Activated CD4-positive, alpha-beta T cell treated with anti-CD3 and anti-CD28 coated beads, Interleukin-2, Interleukin-4, amounts not matched to agents 100 ng/mL and 50 ng/mL, durations not matched to agents 16 hours and 8 hours (primary cell): Measurements from ENCODE around the gene NELL2.
"Not testable (repeated sequence)": the region's sequence is repeated elsewhere in the genome, so short reads cannot be mapped to it uniquely, and the experiment has no call there.

Experiments used
- DNase-seq: peaks from one replicate; pipeline ENCODE4 v3.0.0-alpha.2; 2020; ENCODE audit warnings: low spot score

NELL2 gene

GRCh38 chr12:44694017-44694416, 182.1 kb downstream of the NELL2 start:
- DNase-seq, result no peak

- no peak for DNase-seq
These were observed 186.5 kb downstream of the NELL2 start for GRCh38 chr12:44689587-44689986.

DNA sequence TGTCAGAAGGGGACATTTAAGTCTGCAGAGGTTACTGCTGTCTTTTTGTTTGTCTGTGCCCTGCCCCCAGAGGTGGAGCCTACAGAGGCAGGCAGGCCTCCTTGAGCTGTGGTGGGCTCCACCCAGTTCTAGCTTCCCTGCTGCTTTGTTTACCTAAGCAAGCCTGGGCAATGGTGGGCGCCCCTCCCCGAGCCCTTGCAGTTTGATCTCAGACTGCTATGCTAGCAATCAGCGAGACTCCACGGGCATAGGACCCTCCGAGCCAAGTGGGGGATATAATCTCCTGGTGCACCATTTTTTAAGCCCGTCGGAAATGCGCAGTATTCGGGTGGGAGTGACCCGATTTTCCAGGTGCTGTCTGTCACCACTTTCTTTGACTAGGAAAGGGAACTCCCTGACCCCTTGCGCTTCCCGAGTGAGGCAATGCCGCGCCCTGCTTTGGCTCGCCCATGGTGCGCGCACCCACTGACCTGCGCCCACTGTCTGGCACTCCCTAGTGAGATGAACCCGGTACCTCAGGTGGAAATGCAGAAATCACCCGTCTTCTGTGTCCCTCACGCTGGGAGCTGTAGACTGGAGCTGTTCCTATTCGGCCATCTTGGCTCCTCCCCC, 189.2 kb downstream of the NELL2 start:
- not testable (repeated sequence) for DNase-seq

- no peak for DNase-seq
These were observed 198.4 kb downstream of the NELL2 start for GRCh38 chr12:44677724-44678123.

GRCh38 chr12:44674875-44675274, 201.2 kb downstream of the NELL2 start:
- DNase-seq, result no peak

- DNase-seq, result no peak
These were observed 202.3 kb downstream of the NELL2 start for GRCh38 chr12:44673811-44674210.

DNA sequence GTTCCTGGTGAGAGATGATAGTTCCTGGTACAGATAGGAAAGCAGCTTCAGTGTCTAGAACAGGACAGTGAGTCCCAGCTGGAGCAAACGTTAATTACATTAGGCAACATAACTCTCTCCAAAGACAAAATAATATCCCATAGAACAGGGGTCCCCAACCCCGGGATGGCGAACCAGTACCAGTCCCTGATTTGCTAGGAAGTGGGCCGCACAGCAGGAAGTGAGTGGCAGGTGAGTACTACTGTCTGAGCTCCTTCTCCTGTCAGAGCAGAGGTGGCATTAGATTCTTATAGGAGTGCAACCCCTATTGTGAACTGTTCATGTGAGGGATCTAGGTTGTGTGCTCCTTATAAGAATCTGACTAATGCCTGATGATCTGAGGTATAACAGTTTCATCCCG, 204.1 kb downstream of the NELL2 start:
- no peak for DNase-seq

GRCh38 chr12:44668443-44668842, 207.7 kb downstream of the NELL2 start:
- no peak for DNase-seq

DNA sequence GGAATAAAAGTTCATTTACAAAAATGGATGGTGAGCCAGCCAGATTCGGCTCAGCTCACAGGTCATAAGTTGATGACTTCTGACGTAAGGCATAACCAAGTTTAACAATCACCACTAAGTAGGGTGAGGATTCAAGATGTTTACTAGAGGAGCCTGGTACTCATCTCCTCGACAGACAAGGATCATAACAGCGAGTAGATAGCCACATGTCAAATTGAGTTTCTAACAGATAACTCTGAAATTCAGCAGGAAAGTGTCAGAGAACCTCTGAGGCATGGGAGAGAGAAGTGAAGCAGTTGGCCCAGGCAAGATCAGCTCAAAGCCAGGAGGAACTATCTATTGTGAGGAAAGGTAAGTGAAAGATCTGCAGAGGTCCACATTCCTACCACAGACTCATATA, 208.7 kb downstream of the NELL2 start:
- no peak for DNase-seq

- no peak for DNase-seq
These were observed 212.8 kb downstream of the NELL2 start for GRCh38 chr12:44663291-44663690.

- no peak for DNase-seq
These were observed 220.3 kb downstream of the NELL2 start for GRCh38 chr12:44655846-44656245.

DNA sequence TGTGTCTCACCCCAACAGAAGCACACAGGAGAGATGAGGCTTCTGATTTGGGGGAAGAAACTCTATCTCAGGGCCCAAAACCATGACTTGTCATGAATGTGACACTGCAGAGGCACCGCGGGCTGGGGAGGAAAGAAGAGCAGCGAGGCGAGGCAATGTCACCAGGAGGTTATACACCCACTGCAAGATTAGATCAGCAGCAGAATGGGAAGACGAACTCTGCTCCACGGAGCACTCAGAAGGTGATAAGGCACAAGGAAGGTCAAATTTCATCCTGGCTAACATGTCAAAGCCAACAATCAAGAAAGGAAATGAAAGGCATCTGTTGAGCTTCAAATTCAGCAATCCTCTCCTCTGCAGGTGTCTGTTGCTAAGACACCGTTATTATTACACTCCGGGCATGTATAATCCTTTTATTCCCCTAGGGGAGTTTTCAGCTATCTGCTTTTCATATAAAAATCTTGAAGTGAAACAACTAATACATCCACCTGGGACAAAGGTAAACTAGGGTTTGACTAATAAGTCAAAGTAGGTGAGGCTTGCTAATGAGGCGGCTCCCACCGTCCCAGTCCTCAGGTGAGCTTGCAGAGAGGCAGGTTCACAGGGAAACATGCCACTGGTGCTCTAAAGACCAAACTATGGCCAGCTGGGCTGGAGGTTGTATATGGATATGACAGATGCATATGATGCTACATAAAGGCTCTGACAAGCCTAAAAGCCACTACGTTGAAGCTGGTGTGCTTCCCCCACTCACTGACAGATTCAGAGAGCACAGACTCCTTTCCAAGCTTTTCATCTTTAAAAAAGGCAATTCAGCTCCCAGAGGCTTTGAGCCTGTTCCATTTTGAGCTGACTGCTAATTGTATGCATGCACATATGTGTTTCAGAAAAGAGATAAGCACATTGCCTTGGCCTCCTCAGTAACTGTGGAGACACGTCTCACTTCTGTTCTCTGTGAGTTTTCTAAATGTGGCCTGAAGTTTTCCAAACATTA, 221.2 kb downstream of the NELL2 start:
- no peak for DNase-seq

- no peak for DNase-seq
These were observed 222.1 kb downstream of the NELL2 start for GRCh38 chr12:44653861-44654527.

- no peak for DNase-seq
These were observed 226.4 kb downstream of the NELL2 start for GRCh38 chr12:44649693-44650092.

- DNase-seq, result no peak
These were observed 228.0 kb downstream of the NELL2 start for GRCh38 chr12:44647917-44648690.

DNA sequence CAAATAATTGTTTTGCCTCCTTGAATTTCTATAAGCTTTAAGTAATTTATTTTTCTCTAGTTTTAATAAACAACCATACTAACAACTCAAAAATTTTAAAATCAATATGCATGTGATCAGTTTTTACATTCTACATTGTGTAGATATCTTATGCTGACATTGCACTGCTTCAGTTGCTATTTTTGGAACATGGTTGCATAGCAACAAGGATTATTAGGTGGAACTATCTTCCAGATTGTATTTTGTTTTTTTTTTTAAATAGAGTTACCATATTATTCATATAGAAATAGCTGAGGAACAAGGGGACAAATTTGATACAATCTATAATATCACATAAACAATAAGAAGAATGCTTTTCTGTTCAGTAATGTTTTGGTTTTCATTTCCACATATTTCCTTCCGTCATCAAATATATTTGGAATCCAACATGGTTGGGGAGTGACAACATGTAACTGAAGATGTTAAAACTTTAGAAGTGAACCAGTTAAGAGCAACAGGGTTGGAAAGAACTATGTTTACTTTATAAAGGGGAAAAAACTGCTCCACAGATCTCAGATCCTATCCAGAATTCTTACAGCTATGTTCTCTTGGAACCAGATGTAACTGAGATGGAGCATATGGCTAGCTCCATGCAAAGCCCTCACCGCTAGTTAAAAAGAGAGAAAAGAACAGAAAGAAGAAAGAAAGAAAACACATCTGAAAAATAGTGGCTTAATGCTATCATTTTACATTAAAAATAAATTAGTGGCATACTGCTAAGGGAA, 235.5 kb downstream of the NELL2 start:
- no peak for DNase-seq

GRCh38 chr12:44637875-44638274, 238.2 kb downstream of the NELL2 start:
- DNase-seq, result no peak

DNA sequence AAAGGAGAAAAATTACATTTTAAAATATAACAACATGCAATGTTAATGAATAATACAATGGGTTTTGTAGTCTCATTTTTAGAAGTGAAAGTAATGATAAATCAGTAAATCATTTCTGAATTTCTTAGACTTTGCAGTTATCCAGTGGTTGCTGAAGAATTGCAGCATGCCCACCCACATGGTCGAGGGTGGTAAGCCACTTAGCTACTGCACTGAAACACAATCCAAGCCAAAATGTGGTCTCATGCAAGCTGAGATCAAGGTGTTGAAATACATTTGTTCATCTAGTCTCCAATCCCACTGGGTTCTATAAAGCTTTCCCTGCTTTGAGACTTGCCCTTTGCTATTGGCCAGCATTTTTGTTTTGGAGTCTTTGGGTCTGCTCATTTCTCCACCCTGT, 247.9 kb downstream of the NELL2 start:
- DNase-seq, result no peak

GRCh38 chr12:44627387-44628166, 248.5 kb downstream of the NELL2 start:
- no peak for DNase-seq

- DNase-seq, result no peak
These were observed 249.2 kb downstream of the NELL2 start for GRCh38 chr12:44626883-44627282.
